Gastrocnemius medialis (tissue), 4 donors: ENCODE measurements around the gene LGALS12. TPM values are rescaled to one million over a fixed set of nuclear protein-coding genes. Genes with fewer than 3 reads are reported as not detected.

Source experiments
- ATAC-seq, 2 donors: fragments of 150-250 bp; one replicate each; pipeline ENCODE4 v1.9.1; 2016
- DNase-seq, 2 donors: peaks; one replicate each; pipeline ENCODE4 v3.0.0-alpha.2; 2019
- H3K27ac ChIP-seq, 4 donors: fragments of 200-600 bp; sonication (generic); 1 replicate in 1 of 4; 2 replicates in 3 of 4; pipeline ENCODE4 v1.5.1; 2016 to 2018; ENCODE audit warnings: mild to moderate bottlenecking in 2 of 4, moderate library complexity in 1 of 4
- H3K27me3 ChIP-seq, 3 donors: fragments of 200-600 bp; sonication (generic) in 2 of 3; 1 replicate in 1 of 3; 2 replicates in 2 of 3; pipeline versions ENCODE4 v1.5.1 to v1.6.0; 2016 to 2019; ENCODE audit warnings: mild to moderate bottlenecking in 1 of 3, moderate library complexity in 1 of 3
- H3K36me3 ChIP-seq, 2 donors: fragments of 200-600 bp; sonication (generic) in 1 of 2; one replicate each; pipeline ENCODE4 v1.5.1; 2017 to 2018
- H3K4me1 ChIP-seq, 2 donors: fragments of 200-600 bp; sonication (generic) in 1 of 2; one replicate each; pipeline ENCODE4 v1.5.1; 2016 to 2017; ENCODE audit warnings: mild to moderate bottlenecking in 2 of 2
- H3K4me3 ChIP-seq, 4 donors: fragments of 200-600 bp; sonication (generic) in 3 of 4; 1 replicate in 1 of 4; 2 replicates in 3 of 4; pipeline ENCODE4 v1.5.1; 2016 to 2019; ENCODE audit warnings: mild to moderate bottlenecking in 2 of 4
- H3K9me3 ChIP-seq, 3 donors: fragments of 200-600 bp; sonication (generic) in 2 of 3; 1 replicate in 1 of 3; 2 replicates in 2 of 3; pipeline ENCODE4 v1.5.1; 2016 to 2019
- CTCF ChIP-seq, 5 experiments: fragments of 450-650 bp in 3 of 5; fragments of 200-600 bp in 2 of 5; sonication (generic) in 2 of 5; IDR thresholded peaks in 4 of 5; conservative IDR thresholded peaks in 1 of 5; 1 replicate in 4 of 5; 2 replicates in 1 of 5; pipeline ENCODE4 v1.5.1; 2016 to 2019; ENCODE audit warnings: antibody characterized with exemption in 5 of 5, mild to moderate bottlenecking in 3 of 5, moderate library complexity in 3 of 5
- POLR2A ChIP-seq, 2 donors: fragments of 450-650 bp; IDR thresholded peaks; one replicate each; pipeline ENCODE4 v1.6.1; 2017; ENCODE audit warnings: antibody characterized with exemption in 2 of 2, mild to moderate bottlenecking in 2 of 2, moderate library complexity in 2 of 2
- in situ Hi-C, 4 donors: fragments of 200-750 bp; cut with MboI; loops; one replicate each; pipeline versions ENCODE4 v1.15.0 to v1.8.0; 2017; ENCODE audit warnings: low sequenced_read_pairs in 4 of 4
- intact Hi-C: fragments of 100-400 bp; cut with DNase I; formaldehyde crosslinking; loops from one replicate; pipeline ENCODE4 v1.15.1; 2023; ENCODE audit warnings: low total_unique reads
- total RNA-seq, 4 donors: library from RNA; depleted of rRNA; stranded (reverse); fragments of >200 nt; gene quantifications; one replicate each; pipeline versions ENCODE4 v1.1.0 to v1.2.3, GENCODE V29; 2016

Gene LGALS12
- total RNA-seq, 4 donors from 2014 or later, result 0.24 to 0.80 TPM; not detected in 2

GRCh38 chr11:63551091-63551888 lies 45.4 kb downstream of the LGALS12 start:
- Histone ChIP-seq H3K27ac (no peak overlapping the region), H3K9me3 (no peaks in the 10 kb centered on the region), H3K4me1 (peaks cover 0 to 4% of the 10 kb centered on the region in 2 donors), H3K4me3 (peak overlapping the region in 1 of 4 donors; percentile 34), H3K36me3 (no peaks in the 10 kb centered on the region), H3K27me3 (no peaks in the 10 kb centered on the region)
- TF ChIP-seq POLR2A (IDR thresholded peaks at IDR 0.05) (no peak), CTCF (IDR thresholded peaks at IDR 0.05 in 4 of 5, conservative IDR thresholded peaks at IDR 0.05 in 1 of 5) (no peak)
- ATAC-seq (no peak), DNase-seq (no peak)
- intact Hi-C loops, result no loop called here
- in situ Hi-C loops, result no loop called here

- in situ Hi-C loops, result no loop called here
- no peak overlapping the region for H3K27ac ChIP-seq
Observed at GRCh38 chr11:63551889-63552266, 46.0 kb downstream of the LGALS12 start.

GRCh38 chr11:63552921-63553320 lies 47.0 kb downstream of the LGALS12 start:
- intact Hi-C loops, result no loop called here
- Histone ChIP-seq H3K9me3 (no peaks in the 10 kb centered on the region), H3K27me3 (no peaks in the 10 kb centered on the region), H3K4me1 (peaks cover 0 to 4% of the 10 kb centered on the region in 2 donors), H3K27ac (no peak overlapping the region), H3K4me3 (no peak overlapping the region), H3K36me3 (no peaks in the 10 kb centered on the region)
- DNase-seq (no peak), ATAC-seq (no peak)
- TF ChIP-seq POLR2A (IDR thresholded peaks at IDR 0.05) (no peak), CTCF (IDR thresholded peaks at IDR 0.05 in 4 of 5, conservative IDR thresholded peaks at IDR 0.05 in 1 of 5) (no peak)
- in situ Hi-C loops, result no loop called here

More at GRCh38 chr11:63551889-63552266, 46.0 kb downstream of the LGALS12 start:
- TF ChIP-seq POLR2A (IDR thresholded peaks at IDR 0.05) (no peak), CTCF (IDR thresholded peaks at IDR 0.05 in 4 of 5, conservative IDR thresholded peaks at IDR 0.05 in 1 of 5) (no peak)
- DNase-seq (no peak), ATAC-seq (no peak)
- peaks cover 0 to 4% of the 10 kb centered on the region in 2 donors for H3K4me1 ChIP-seq
- H3K27me3 ChIP-seq, result no peaks in the 10 kb centered on the region
- intact Hi-C loops, result no loop called here
- no peaks in the 10 kb centered on the region for H3K9me3 ChIP-seq
- H3K4me3 ChIP-seq, result peak overlapping the region in 1 of 4 donors; percentile 34
- no peaks in the 10 kb centered on the region for H3K36me3 ChIP-seq

GRCh38 chr11:63553759-63554158 lies 47.9 kb downstream of the LGALS12 start:
- H3K36me3 ChIP-seq, result no peaks in the 10 kb centered on the region
- DNase-seq (no peak), ATAC-seq (peak in 1 of 2 donors; percentile 39)
- intact Hi-C loops (no loop called here), in situ Hi-C loops (no loop called here)
- no peak overlapping the region for H3K27ac ChIP-seq
- H3K4me3 ChIP-seq, result no peak overlapping the region
- H3K27me3 ChIP-seq, result no peaks in the 10 kb centered on the region
- TF ChIP-seq POLR2A (IDR thresholded peaks at IDR 0.05) (no peak), CTCF (IDR thresholded peaks at IDR 0.05 in 4 of 5, conservative IDR thresholded peaks at IDR 0.05 in 1 of 5) (no peak)
- H3K4me1 ChIP-seq, result peaks cover 0 to 4% of the 10 kb centered on the region in 2 donors
- no peaks in the 10 kb centered on the region for H3K9me3 ChIP-seq
